ENCODE results near the gene RLN3. TPM values are rescaled to one million over a fixed set of nuclear protein-coding genes. Genes with fewer than 3 reads are reported as not detected.

RLN3 gene
- total RNA-seq, 3 donors from 2014 or later, result not detected

- H3K9me3 ChIP-seq, result no peaks in the 10 kb centered on the region
- H3K36me3 ChIP-seq (ENCODE audit: low read depth), result no peaks in the 10 kb centered on the region
- intact Hi-C loops (cut with DNase I, micrococcal nuclease), result no loop called here
- no peak for TF ChIP-seq CTCF (IDR thresholded peaks at IDR 0.05)
- H3K4me1 ChIP-seq (ENCODE audit: low read depth), result peaks cover 8% of the 10 kb centered on the region
- H3K4me3 ChIP-seq, result no peak overlapping the region
- ATAC-seq (no peak), DNase-seq (no peak)
Measured at GRCh38 chr19:13981021-13981420, 46.9 kb upstream of the RLN3 start.

- ATAC-seq (no peak), DNase-seq (no peak)
- no peaks in the 10 kb centered on the region for H3K9me3 ChIP-seq
- H3K36me3 ChIP-seq (ENCODE audit: low read depth), result no peaks in the 10 kb centered on the region
- H3K4me3 ChIP-seq, result no peak overlapping the region
- no peak for TF ChIP-seq CTCF (IDR thresholded peaks at IDR 0.05)
- intact Hi-C loops (cut with DNase I, micrococcal nuclease), result no loop called here
- peaks cover 10% of the 10 kb centered on the region for H3K4me1 ChIP-seq (ENCODE audit: low read depth)
Measured at GRCh38 chr19:13981467-13981866, 46.5 kb upstream of the RLN3 start.

- intact Hi-C loops (cut with DNase I, micrococcal nuclease), result no loop called here
- no peak for ATAC-seq
- H3K4me3 ChIP-seq, result no peak overlapping the region
- TF ChIP-seq CTCF (IDR thresholded peaks at IDR 0.05), result no peak
- H3K4me1 ChIP-seq (ENCODE audit: low read depth), result peaks cover 10% of the 10 kb centered on the region
- DNase-seq, result peak in 1 of 3 donors; percentile 48
- no peaks in the 10 kb centered on the region for H3K36me3 ChIP-seq (ENCODE audit: low read depth)
- H3K9me3 ChIP-seq, result no peaks in the 10 kb centered on the region
Measured at GRCh38 chr19:13981988-13982501, 45.9 kb upstream of the RLN3 start.

- TF ChIP-seq CTCF (IDR thresholded peaks at IDR 0.05), result no peak
- peaks cover 10% of the 10 kb centered on the region for H3K4me1 ChIP-seq (ENCODE audit: low read depth)
- intact Hi-C loops (cut with DNase I, micrococcal nuclease), result no loop called here
- ATAC-seq (no peak), DNase-seq (no peak)
- H3K36me3 ChIP-seq (ENCODE audit: low read depth), result no peaks in the 10 kb centered on the region
- H3K4me3 ChIP-seq, result no peak overlapping the region
- no peaks in the 10 kb centered on the region for H3K9me3 ChIP-seq
Measured at GRCh38 chr19:13982773-13983172, 45.2 kb upstream of the RLN3 start.

- H3K4me1 ChIP-seq (ENCODE audit: low read depth), result peaks cover 10% of the 10 kb centered on the region
- intact Hi-C loops (cut with DNase I, micrococcal nuclease), result no loop called here
- TF ChIP-seq CTCF (IDR thresholded peaks at IDR 0.05), result no peak
- no peak overlapping the region for H3K4me3 ChIP-seq
- H3K36me3 ChIP-seq (ENCODE audit: low read depth), result no peaks in the 10 kb centered on the region
- DNase-seq (peak in 1 of 3 donors; percentile 80), ATAC-seq (no peak)
- H3K9me3 ChIP-seq, result no peaks in the 10 kb centered on the region
Measured at GRCh38 chr19:13983213-13983889, 44.6 kb upstream of the RLN3 start.

All from mucosa of descending colon (tissue), 3 donors.